ENCODE results near the gene PPP4R1.
A peak's percentile ranks its signal among the peaks of the same experiment; 100 is the strongest.

GRCh38 chr18:9661564-9661963 is 47.2 kb upstream of the PPP4R1 start:
- TF ChIP-seq CTCF (IDR thresholded peaks at IDR 0.05; ENCODE audit: poor library complexity, severe bottlenecking) (peak; percentile 10), MXI1 (conservative IDR thresholded peaks at IDR 0.05; ENCODE audit: poor library complexity, severe bottlenecking) (no peak), TAF1 (IDR thresholded peaks at IDR 0.05; ENCODE audit: low read depth) (no peak), EP300 (conservative IDR thresholded peaks at IDR 0.05; ENCODE audit: poor library complexity, severe bottlenecking) (no peak)

Data from neural cell (in vitro differentiated cells).